Activated T-cell treated with anti-CD3 and anti-CD28 coated beads, Interleukin-2, amount 50 U/mL, for 72 hours (primary cell): ENCODE measurements around the gene UBE2S. TPM values are rescaled to one million over a fixed set of nuclear protein-coding genes. Genes with fewer than 3 reads are reported as not detected.

ENCODE experiments used
- ATAC-seq, 2 donors: fragments of 150-1000 bp; cut with Tn5 transposase; replicated peaks in 1 of 2; 2 replicates each; pipeline ENCODE4 v1.10.0; 2021; ENCODE audit warnings: moderate library complexity in 2 of 2, mild to moderate bottlenecking in 1 of 2
- DNase-seq, 2 donors: peaks; one replicate each; pipeline ENCODE4 v3.0.0; 2021 to 2022; ENCODE audit warnings: mixed read lengths in 1 of 2
- H3K27ac Mint-ChIP-seq: one replicate; pipeline ENCODE4 v1.8.0; 2022; ENCODE audit warnings: mild to moderate bottlenecking, moderate library complexity, mixed read lengths
- H3K27me3 Mint-ChIP-seq: one replicate; pipeline ENCODE4 v1.8.0; 2022; ENCODE audit warnings: low read depth, mixed read lengths
- H3K36me3 Mint-ChIP-seq, 2 donors: one replicate each; pipeline ENCODE4 v1.8.0; 2022; ENCODE audit warnings: mixed read lengths in 2 of 2, mild to moderate bottlenecking in 1 of 2; ENCODE audit not compliant: insufficient read depth in 2 of 2
- H3K4me1 Mint-ChIP-seq: one replicate; pipeline ENCODE4 v1.8.0; 2022; ENCODE audit warnings: low read depth, mixed read lengths
- H3K4me3 Mint-ChIP-seq, 2 donors: one replicate each; pipeline ENCODE4 v1.8.0; 2022; ENCODE audit warnings: mild to moderate bottlenecking in 2 of 2, mixed read lengths in 2 of 2, moderate library complexity in 2 of 2
- H3K9me3 Mint-ChIP-seq, 2 donors: one replicate each; pipeline ENCODE4 v1.8.0; 2022; ENCODE audit warnings: mixed read lengths in 2 of 2
- total RNA-seq, 2 donors: library from RNA; stranded (reverse); gene quantifications; one replicate each; pipeline ENCODE4 v1.2.3, GENCODE V29; 2022

Gene UBE2S
- total RNA-seq, 2 donors from 2014 or later, result 192 to 223 TPM

GRCh38 chr19:55391191-55391670 lies 16.4 kb downstream of the UBE2S start:
- no peak overlapping the region for H3K4me3 Mint-ChIP-seq
- H3K4me1 Mint-ChIP-seq, result peaks cover 43% of the 10 kb centered on the region
- DNase-seq (no peak), ATAC-seq (peak in 1 of 2 donors; percentile 10)
- no peaks in the 10 kb centered on the region for H3K9me3 Mint-ChIP-seq
- peaks cover 12 to 27% of the 10 kb centered on the region in 2 donors for H3K36me3 Mint-ChIP-seq
- H3K27me3 Mint-ChIP-seq, result no peaks in the 10 kb centered on the region
- H3K27ac Mint-ChIP-seq, result no peak overlapping the region

GRCh38 chr19:55390461-55390880 lies 17.1 kb downstream of the UBE2S start:
- no peaks in the 10 kb centered on the region for H3K27me3 Mint-ChIP-seq

GRCh38 chr19:55389386-55390317 lies 17.9 kb downstream of the UBE2S start:
- H3K27me3 Mint-ChIP-seq, result no peaks in the 10 kb centered on the region
- no peak for DNase-seq
- peaks cover 15 to 32% of the 10 kb centered on the region in 2 donors for H3K36me3 Mint-ChIP-seq
- H3K27ac Mint-ChIP-seq, result peak overlapping the region; percentile 92
- H3K4me1 Mint-ChIP-seq, result peaks cover 50% of the 10 kb centered on the region
- H3K4me3 Mint-ChIP-seq, result peak overlapping the region in 1 of 2 donors; percentile 55
- no peaks in the 10 kb centered on the region for H3K9me3 Mint-ChIP-seq
- ATAC-seq, result no peak

More at GRCh38 chr19:55390461-55390880, 17.1 kb downstream of the UBE2S start:
- H3K4me1 Mint-ChIP-seq, result peaks cover 46% of the 10 kb centered on the region
- H3K4me3 Mint-ChIP-seq, result no peak overlapping the region
- no peak overlapping the region for H3K27ac Mint-ChIP-seq
- H3K36me3 Mint-ChIP-seq, result peaks cover 15 to 32% of the 10 kb centered on the region in 2 donors
- ATAC-seq (no peak), DNase-seq (no peak)
- no peaks in the 10 kb centered on the region for H3K9me3 Mint-ChIP-seq

GRCh38 chr19:55387736-55388497 lies 19.7 kb downstream of the UBE2S start:
- DNase-seq (no peak), ATAC-seq (no peak)
- no peaks in the 10 kb centered on the region for H3K9me3 Mint-ChIP-seq
- no peaks in the 10 kb centered on the region for H3K27me3 Mint-ChIP-seq
- peak overlapping the region; percentile 89 for H3K27ac Mint-ChIP-seq
- peak overlapping the region; percentile 92 to 99 for H3K4me3 Mint-ChIP-seq
- peaks cover 15 to 32% of the 10 kb centered on the region in 2 donors for H3K36me3 Mint-ChIP-seq
- peaks cover 57% of the 10 kb centered on the region for H3K4me1 Mint-ChIP-seq

GRCh38 chr19:55386493-55386971 lies 21.1 kb downstream of the UBE2S start:
- ATAC-seq (no peak), DNase-seq (no peak)
- Mint-ChIP-seq H3K27me3 (no peaks in the 10 kb centered on the region), H3K36me3 (peaks cover 21 to 34% of the 10 kb centered on the region in 2 donors), H3K27ac (peak overlapping the region; percentile 89), H3K9me3 (peaks cover 0 to 2% of the 10 kb centered on the region in 2 donors), H3K4me1 (peaks cover 71% of the 10 kb centered on the region), H3K4me3 (peak overlapping the region; percentile 92 to 99)

GRCh38 chr19:55385724-55386492 lies 21.7 kb downstream of the UBE2S start, which contains the start of gene RPL28:
TSS of gene RPL28 (plus strand) at chr19:55385932. CDS start at chr19:55386358, 426 bp downstream.
- ATAC-seq (peak; percentile 70 to 72), DNase-seq (peak; percentile 97 to 99)
- Mint-ChIP-seq H3K27me3 (no peaks in the 10 kb centered on the region), H3K9me3 (peaks cover 0 to 2% of the 10 kb centered on the region in 2 donors), H3K4me1 (peaks cover 72% of the 10 kb centered on the region), H3K4me3 (peak within 1 kb of the TSS; percentile 92 to 99), H3K27ac (peak within 1 kb of the TSS; percentile 89), H3K36me3 (peaks cover 21 to 37% of the 10 kb centered on the region in 2 donors)

- no peaks in the 10 kb centered on the region for H3K27me3 Mint-ChIP-seq
- peak; percentile 78 to 85 for ATAC-seq
- H3K36me3 Mint-ChIP-seq, result peaks cover 19 to 33% of the 10 kb centered on the region in 2 donors
- H3K9me3 Mint-ChIP-seq, result peaks cover 0 to 2% of the 10 kb centered on the region in 2 donors
- H3K4me1 Mint-ChIP-seq, result peaks cover 67% of the 10 kb centered on the region
- DNase-seq, result peak; percentile 94 to 98
- peak overlapping the region; percentile 92 to 99 for H3K4me3 Mint-ChIP-seq
- peak overlapping the region; percentile 89 for H3K27ac Mint-ChIP-seq
These were observed 22.5 kb downstream of the UBE2S start for GRCh38 chr19:55384920-55385723.

GRCh38 chr19:55384131-55384919 lies 23.3 kb downstream of the UBE2S start, which contains the start of gene TMEM238:
TSS of gene TMEM238 (minus strand) at chr19:55384292. CDS start at chr19:55384259, 33 bp downstream.
- H3K4me3 Mint-ChIP-seq, result peak within 1 kb of the TSS; percentile 92 to 99
- peaks cover 15 to 28% of the 10 kb centered on the region in 2 donors for H3K36me3 Mint-ChIP-seq
- peaks cover 0 to 2% of the 10 kb centered on the region in 2 donors for H3K9me3 Mint-ChIP-seq
- no peaks in the 10 kb centered on the region for H3K27me3 Mint-ChIP-seq
- peak; percentile 20 to 27 for ATAC-seq
- DNase-seq, result peak; percentile 58 to 59
- peak within 1 kb of the TSS; percentile 90 for H3K27ac Mint-ChIP-seq
- peaks cover 61% of the 10 kb centered on the region for H3K4me1 Mint-ChIP-seq

GRCh38 chr19:55383279-55384130 lies 24.1 kb downstream of the UBE2S start:
- ATAC-seq, result peak; percentile 37 to 40
- peak overlapping the region; percentile 90 for H3K27ac Mint-ChIP-seq
- H3K27me3 Mint-ChIP-seq, result no peaks in the 10 kb centered on the region
- peaks cover 0 to 2% of the 10 kb centered on the region in 2 donors for H3K9me3 Mint-ChIP-seq
- peak; percentile 72 to 75 for DNase-seq
- peaks cover 55% of the 10 kb centered on the region for H3K4me1 Mint-ChIP-seq
- H3K4me3 Mint-ChIP-seq, result peak overlapping the region; percentile 91 to 92
- peaks cover 14 to 24% of the 10 kb centered on the region in 2 donors for H3K36me3 Mint-ChIP-seq

GRCh38 chr19:55382522-55383054 lies 25.0 kb downstream of the UBE2S start:
- Mint-ChIP-seq H3K27ac (no peak overlapping the region), H3K4me1 (peaks cover 46% of the 10 kb centered on the region), H3K36me3 (peaks cover 14 to 19% of the 10 kb centered on the region in 2 donors), H3K27me3 (no peaks in the 10 kb centered on the region), H3K9me3 (peaks cover 0 to 2% of the 10 kb centered on the region in 2 donors), H3K4me3 (peak overlapping the region; percentile 91 to 92)
- DNase-seq, result no peak
- ATAC-seq, result no peak
